A673 (cell line): ENCODE measurements around the gene DOCK4.

ENCODE experiments used
- EZH2 ChIP-seq: fragments of 200-600 bp; sonication (generic); IDR thresholded peaks from 2 replicates; pipeline ENCODE4 v1.6.1; 2017; ENCODE audit warnings: borderline replicate concordance, low read depth, mild to moderate bottlenecking, mixed read lengths, antibody characterized with exemption, low read length; ENCODE audit not compliant: poor library complexity, severe bottlenecking
- TF ChIP-seq, protein P1 (sequence below): fragments of 300-800, 200-600 bp; sonication (generic); conservative IDR thresholded peaks from 2 replicates; pipeline ENCODE4 v1.5.1; 2017; ENCODE audit warnings: low read depth, mild to moderate bottlenecking, antibody characterized with exemption, low read length, moderate library complexity, mixed read lengths

DNA sequence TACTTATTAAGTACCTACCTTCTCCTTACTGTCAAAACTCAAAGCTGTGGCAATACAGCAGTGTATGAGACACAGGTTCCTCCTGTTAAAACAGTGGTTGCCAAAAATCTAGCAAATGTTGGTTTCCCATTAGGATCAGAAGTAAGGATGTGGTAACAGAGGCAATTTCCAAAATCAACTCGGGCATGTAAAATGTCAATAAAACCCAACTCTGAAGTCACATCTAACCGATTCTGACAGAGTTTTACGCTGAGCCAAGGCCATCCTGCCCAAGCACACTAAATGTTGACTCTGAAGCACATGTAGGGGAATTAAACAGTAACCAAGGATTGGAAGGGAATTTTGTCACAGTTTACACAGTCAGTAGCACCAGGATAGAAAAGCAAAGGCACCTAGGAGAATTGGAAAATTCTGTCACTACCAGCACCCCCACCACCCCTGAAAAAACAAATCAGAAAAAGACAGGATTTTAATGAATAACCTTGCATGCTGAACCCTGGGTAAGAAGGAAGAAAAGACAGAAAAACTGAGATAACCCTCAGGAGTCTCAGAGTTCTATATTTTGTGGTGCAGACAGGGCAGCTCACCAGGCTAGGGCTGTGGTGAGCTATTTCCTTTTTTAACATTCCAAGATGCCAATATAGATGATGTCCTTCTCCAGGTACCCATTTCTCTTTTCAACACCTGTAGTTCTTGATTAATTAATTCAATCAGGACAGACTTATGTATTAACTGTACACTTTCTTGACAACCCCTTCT, 119.5 kb downstream of the DOCK4 start:
- TF ChIP-seq, protein P1, sequence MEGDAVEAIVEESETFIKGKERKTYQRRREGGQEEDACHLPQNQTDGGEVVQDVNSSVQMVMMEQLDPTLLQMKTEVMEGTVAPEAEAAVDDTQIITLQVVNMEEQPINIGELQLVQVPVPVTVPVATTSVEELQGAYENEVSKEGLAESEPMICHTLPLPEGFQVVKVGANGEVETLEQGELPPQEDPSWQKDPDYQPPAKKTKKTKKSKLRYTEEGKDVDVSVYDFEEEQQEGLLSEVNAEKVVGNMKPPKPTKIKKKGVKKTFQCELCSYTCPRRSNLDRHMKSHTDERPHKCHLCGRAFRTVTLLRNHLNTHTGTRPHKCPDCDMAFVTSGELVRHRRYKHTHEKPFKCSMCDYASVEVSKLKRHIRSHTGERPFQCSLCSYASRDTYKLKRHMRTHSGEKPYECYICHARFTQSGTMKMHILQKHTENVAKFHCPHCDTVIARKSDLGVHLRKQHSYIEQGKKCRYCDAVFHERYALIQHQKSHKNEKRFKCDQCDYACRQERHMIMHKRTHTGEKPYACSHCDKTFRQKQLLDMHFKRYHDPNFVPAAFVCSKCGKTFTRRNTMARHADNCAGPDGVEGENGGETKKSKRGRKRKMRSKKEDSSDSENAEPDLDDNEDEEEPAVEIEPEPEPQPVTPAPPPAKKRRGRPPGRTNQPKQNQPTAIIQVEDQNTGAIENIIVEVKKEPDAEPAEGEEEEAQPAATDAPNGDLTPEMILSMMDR: no peak
- no peak for TF ChIP-seq EZH2
